NCI-H2227 treated with DMSO at 0.1 percent for 48 hours (cell line): ENCODE data around the gene DDA1.

Source experiments
- DNase-seq: peaks from one replicate; lab custom pipeline; 2025; lab: John Stamatoyannopoulos, UW

The DDA1 gene

DNA sequence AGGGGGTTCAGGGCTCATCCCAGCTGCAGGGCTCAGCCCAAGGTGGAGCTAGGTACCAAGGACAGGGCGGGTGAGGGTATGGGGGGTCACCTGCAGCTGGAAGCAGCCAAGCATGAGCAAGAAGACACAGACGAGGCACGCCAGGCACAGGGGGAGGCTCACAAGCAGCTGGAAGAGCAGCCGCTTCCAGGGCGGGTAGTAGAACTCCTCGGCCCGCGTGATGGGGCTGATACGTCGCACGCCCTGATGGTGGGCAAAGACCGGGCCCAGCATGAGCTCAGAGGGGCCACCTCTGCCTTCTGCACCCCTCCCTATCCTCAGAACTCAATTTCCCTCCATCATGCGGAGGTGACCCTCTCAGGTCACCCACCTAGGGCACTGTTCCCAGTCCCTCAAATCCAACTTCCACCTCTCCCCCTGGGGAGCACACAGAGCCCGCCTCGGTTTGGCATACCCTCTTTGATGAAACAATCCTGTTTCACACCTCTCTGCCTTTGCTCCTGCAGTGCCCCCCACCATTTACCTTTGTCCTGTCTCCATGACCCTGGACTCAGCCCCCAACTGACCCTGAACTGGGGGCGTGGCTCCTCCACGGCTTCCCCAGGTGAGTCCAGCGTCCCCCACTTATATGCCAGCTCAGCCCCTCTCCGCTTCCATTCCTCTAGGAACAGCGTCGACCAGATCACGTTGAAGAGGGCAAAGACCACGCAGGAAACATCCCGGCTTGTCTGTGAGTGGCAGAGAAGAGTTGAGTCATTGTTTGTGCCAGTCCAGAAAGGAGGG lies 21.1 kb downstream of the DDA1 start:
- DNase-seq, result no peak

DNA sequence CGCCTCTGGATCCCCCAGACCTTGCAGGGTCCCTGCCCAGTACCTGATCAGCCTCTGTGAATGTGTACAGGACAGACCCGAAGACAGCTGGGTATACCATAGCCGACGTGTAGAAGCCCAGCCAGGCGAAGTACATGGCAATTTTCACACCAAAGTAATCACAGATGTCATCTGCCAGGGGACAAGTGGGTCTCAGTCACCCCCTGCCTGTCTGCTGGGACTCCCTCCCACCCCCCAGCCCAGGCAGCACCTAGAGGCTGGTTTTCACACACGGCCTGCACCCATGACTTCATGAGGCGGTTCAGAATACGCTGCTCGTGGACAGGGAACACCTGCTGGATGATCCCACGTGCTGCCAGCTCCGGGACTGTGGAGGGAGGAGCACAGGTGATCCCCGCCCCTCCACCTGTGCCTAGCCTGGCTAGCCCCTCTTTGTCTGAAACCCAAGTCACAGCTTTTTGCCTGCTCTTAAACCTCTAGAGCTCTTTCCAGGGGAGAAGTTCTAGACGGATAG lies 21.7 kb downstream of the DDA1 start:
- DNase-seq, result no peak

DNA sequence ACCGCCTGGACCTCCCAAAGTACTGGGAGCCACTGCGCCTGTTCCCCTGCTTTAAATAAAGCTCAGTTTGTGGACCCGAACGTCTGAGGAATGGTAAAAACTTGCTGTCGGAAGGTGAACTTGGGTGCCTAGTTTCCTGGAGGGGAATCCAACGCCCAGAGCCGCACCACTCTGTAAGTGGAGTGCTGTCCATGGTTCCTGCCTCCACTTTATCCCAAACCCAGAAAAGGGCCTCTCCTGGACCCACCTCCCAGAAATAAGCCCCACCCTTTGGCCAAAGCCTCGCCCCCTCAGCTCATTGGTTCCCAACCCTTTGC lies 23.0 kb downstream of the DDA1 start:
- DNase-seq, result no peak

DNA sequence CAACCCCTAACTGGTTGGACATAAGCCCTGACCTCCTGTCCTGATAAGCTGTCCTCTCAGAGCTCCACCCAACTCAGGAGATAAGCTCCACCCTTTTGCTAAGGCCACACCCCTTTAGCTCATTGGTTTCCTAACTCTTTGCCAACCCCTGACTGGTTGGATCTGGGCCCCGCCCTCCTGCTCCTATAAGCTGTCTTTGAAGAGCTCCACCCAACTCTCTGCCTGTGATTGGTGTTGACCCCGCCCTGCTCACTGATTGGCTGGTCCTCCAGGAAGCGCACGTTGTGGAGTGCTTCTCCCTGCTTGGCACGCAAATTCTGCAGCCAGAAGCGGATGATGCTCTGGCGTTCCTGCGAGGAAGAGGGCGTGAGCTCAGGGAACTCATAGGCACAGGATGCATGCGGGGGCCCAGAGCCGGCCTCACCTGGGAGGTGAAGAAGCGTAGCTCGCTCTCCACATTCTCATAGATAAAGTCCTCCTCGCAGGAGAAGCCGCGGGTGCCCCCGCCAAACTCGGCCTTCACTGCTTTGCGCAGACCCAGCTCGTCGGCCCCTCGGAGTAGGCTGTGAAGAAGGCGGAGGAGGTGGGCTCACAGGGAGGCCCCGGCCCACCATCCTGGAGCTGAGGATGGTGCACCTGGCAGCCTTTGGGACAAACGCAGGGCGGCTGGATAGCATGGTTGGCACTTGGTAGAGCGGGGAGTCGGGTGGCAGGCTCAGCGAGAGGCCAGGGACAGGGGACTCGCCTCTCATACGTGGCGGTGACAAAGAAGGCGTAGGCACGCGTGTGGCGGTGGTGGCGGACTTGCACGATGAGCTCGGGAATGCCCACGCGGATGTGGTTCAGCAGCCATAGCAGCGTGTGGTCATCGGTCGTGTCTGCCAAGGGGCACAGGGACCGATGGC lies 23.6 kb downstream of the DDA1 start:
- DNase-seq, result no peak

DNA sequence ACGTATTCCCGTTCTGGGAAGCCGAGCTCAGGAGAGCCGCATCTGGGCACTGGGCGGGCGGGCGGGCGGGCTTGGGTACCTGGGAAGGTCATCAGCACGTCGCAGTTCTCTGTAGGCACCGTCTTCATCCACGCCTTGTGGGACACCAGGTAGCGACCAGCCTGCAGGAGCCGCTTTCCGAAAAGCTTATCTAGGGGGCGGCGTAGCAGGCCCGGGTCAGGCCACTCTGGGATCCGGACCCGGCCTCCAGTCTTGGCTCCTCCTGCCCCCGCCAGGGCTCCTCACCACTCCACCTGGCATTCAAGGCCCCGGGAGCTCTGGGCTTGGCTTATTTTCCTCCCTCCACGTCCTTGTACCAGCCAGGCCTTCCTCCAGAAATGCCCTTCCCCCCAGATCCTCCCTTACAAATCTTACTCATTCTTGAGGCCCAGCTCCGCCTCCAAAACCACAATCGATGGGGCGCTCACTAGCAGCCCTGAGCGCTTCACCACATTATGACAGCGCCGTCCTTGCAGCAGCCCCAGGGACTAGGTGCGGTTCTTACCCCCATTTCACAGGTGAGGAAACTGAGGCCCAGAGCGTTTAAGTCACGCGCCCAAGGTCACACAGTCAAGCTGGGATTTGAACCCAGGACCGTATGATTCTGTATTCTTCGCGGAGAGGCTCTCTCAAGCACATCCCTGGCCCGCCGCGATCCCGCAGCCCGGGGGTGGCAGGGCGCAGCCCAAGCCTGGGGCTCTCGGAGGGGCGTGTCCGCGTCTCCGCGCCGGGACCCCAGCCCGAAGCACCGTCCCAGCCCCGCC lies 24.4 kb downstream of the DDA1 start:
- DNase-seq, result no peak

DNA sequence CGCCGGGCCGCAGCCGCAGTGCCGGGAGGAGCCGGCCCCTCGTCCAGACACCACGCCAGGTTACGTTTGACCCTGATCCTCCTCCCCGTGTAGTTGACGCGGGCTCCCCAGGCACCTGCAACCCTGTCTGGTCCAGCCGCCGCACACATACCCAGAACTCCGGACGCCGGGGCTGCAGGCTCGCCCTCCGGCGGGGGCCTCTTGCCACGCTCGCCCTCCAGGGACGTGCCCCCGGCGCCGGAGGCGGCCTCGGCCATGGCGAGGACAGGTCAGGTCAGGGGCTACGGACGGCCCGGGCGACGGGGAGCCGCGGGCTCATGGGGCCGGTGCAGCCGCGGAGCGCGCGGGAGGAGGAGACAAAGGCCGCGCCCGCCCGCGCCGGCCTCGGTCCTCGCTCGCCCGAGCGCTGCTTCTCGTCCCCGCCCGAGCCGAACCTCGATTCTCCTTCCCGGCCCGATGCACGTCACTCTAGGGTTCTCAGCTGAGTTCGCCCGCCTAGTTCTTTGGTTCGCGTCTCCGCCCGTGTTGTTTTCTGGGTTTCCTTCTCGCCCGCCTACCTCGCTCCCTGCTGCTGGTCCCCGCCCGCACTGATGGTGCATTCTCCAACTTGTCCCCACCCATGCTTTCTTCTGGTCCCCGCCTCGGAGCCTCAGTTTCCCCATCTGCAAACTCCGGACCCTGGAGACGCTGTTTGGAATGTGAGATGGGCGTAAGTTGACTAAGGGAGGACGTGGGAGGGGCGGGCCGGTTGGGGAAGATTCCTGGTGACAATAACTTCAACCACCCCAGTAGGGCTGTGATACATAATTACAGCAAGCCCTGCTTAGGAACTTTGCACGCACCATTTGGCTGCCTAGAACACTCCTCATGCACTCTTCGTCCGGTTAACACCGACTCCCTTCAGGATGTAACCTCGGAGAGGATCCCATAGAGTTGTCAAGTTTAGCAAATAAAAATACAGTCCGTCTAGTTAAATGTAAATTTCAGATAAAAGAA lies 25.3 kb downstream of the DDA1 start, which contains the start of gene ANO8:
TSS of gene ANO8 (minus strand) at position 442 of the 996 bp plus-strand sequence. CDS start at position 257, 185 bp downstream.
- DNase-seq, result peak; percentile 74

DNA sequence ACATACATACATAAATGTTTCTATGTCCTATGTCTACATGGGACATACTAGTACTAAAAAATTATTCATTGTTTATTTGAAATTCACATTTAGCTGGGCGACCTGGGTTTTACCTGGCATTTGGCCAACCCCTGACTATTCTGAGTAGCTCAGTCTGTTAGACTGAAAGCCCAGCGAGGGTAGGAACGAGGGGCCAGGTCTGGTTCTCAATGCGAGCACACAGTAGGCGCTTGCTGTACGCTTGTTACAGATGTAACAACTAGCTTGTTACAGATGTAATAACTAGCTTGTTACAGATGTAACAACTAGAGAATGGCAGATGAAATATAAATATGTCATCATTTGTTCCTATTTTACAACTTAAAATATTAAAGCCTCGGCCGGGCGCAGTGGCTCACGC lies 26.2 kb downstream of the DDA1 start:
- no peak for DNase-seq

DNA sequence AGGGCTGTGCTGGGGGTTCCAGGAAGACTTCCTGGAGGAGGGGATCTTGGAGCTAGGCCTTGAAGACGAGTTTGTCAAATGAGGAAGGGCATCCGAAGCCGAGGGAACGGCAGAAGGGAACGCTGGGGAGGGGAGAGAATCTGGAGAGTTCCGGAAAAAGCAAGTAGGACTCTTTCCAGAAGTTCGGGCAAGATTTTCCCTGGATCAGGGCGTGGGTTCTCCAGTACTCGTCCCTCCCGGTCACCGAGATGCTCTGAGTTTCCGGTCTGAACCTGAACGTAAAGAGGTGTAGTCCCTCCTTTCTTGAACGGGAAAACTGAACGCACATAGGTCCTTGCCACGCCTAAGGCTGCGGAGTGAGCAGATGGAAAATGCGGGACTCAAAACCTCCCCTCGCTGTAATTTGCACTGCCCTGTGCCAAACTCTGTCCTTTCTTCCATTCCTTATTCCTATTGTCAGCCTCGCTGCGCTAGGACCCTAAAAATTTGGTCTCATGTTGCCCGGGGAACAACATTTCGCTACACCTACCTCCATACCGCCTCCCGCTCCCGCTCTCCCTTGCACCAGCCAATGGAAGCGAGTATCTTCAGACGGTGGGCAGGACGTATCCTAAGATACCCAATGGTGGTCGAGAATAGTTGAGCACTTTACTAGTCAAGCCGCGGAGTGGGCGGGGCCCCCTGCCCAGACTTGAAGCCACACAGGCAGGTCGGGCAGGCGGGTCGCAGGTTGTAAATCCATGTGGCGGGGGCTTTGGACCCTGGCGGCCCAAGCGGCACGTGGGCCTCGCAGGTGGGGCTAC lies 27.7 kb downstream of the DDA1 start, which contains the start of gene GTPBP3:
TSS of gene GTPBP3 (plus strand) at position 682 of the 803 bp plus-strand sequence. CDS start at position 741, 59 bp downstream.
- DNase-seq, result peak; percentile 86

DNA sequence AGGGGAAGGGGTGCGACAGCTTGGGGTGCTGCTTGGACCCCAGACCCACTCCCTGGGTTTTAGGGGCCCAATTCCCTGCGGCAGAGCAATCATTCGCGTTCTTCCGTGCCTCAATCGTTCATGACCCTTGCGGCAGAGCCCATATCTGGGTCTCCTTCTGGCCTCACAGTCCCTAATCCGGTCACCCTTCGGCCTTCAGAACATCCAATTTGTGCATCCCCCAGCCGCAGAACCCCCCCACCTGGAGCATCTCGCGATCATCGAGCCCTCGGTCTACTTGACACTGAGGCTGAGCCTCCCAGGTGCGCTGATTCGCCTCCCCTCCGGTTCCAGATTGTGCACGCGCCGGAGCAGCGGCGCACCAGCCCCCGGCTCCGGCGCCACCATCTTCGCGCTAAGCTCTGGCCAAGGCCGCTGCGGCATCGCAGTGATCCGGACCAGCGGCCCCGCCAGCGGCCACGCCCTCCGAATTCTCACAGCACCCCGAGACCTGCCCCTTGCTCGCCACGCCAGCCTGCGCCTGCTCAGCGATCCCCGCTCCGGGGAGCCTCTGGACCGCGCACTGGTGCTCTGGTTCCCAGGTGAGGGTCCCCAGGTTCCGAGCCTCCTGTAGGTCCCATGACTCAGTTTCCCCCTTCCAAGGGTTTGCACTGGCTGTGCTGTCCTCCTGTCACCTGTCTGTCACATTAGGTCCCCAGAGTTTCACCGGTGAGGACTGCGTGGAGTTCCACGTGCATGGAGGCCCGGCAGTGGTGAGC lies 28.5 kb downstream of the DDA1 start:
- no peak for DNase-seq

DNA sequence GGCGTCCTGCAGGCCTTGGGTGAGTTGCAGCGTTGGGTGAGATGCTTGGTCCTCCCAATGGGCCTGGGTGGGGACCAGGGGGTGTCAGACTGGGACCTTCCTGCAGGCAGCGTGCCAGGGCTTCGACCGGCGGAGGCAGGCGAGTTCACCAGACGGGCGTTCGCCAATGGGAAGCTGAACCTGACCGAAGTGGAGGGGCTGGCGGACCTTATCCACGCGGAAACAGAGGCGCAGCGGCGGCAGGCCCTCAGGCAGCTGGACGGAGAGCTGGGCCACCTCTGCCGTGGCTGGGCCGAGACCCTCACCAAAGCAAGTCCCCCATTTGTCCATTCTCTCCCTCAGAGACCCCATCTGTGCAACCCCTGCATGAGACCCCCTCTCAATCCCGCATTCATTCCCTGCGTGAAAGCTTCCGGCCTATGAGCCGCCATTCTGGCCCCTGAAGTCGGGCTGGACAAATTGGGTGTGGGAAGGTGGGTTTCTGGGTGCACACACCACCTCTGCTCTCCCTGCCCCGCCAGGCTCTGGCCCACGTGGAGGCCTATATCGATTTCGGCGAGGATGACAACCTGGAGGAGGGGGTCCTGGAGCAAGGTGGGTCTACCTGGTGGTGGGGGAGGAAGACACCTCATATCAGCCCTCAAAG lies 29.2 kb downstream of the DDA1 start:
- DNase-seq, result no peak

DNA sequence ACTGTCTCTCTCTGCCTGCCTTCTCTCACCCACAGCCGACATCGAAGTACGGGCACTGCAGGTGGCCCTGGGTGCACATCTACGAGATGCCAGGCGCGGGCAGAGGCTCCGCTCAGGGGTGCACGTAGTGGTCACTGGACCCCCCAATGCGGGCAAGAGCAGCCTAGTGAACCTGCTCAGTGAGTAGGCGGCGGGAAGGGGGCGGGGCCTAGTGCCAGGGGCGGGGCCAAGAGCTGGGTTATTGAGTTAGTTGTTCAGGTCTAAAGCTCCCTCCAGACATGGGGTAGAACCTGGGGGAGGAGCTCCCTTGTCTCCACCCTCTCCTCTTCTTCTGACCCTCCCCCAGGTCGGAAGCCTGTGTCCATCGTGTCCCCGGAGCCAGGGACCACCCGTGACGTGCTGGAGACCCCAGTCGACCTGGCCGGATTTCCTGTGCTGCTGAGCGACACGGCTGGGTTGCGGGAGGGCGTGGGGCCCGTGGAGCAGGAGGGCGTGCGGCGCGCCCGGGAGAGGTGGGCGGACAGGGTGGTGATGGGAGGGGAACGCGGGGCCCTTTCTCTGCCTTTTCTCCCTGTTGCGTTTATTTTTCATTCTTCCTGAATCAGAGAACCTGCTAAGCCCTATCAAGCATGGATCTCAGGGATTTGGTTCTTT lies 29.9 kb downstream of the DDA1 start:
- no peak for DNase-seq

DNA sequence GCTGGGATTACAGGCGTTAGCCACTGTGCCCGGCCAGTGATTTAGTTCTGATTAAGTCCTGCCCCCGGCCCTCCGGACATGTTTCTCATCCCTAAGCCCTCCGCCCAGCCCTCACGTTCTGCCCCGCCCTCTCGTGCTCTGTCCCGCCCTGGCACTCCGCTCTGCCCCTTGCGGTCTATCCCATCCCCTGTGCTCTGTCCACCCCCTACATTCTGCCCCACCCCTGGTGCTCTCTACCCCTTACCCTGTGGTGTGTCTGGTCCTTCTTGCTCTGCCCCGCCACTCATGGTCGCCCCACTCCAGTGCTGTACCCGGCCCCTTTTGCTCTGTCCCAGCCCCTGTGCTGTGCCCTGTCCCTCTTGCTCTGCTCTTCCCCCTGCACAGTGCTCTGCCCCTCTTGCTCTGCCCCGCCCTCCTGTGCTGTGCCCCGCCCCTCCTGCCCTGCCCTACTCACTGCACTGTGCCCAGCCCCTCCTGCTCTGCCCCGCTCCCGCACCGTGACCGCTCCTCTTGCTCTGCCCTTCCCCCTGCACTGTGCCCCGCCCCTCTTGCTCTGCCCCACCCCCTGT lies 31.0 kb downstream of the DDA1 start:
- DNase-seq, result no peak

DNA sequence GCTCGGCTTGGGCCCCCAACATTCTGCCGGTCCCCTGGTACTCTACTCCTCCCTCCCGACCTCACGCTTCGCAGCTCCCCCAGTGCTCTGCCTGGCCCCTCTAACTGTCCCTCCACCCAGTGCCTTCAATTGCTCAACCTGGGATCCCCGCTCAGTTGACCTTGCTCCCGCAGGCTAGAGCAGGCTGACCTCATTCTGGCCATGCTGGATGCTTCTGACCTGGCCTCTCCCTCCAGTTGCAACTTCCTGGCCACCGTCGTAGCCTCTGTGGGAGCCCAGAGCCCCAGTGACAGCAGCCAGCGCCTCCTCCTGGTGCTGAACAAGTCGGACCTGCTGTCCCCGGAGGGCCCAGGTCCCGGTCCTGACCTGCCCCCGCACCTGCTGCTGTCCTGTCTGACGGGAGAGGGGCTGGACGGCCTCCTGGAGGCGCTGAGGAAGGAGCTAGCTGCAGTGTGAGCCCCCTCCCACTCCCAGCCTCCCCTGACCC lies 31.6 kb downstream of the DDA1 start:
- DNase-seq, result no peak

DNA sequence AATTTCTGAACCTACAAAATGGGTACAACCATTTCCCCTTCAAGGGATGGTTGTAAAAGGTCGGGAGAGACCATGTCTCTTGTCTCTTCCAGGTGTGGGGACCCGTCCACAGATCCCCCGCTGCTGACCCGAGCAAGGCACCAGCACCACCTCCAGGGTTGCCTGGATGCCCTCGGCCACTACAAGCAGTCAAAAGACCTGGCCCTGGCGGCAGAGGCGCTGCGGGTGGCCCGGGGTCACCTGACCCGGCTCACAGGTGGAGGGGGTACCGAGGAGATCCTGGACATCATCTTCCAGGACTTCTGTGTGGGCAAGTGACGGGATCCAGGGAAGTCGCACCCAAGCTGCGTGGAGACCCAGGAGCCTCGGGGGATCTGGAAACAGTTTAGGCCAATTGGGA lies 32.0 kb downstream of the DDA1 start:
- DNase-seq, result no peak

DNA sequence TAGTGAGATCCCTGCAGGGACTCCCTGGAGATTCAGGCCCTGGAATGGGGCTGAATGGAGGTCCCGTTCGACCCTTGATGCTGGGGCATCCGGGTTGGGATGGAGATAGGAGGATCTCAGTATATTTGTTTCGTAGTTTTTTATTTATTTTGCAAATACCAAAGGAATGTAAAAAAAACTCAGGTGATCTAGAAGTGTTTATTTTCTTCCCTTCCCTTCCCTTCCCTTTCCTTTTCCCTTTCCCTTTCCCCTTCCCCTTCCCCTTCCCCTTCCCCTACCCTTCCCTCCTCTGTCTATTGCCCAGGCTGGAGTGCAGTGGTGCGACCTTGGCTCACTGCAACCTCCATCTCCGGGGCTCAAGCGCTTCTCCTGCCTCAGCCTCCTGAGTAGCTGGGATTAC lies 32.5 kb downstream of the DDA1 start:
- no peak for DNase-seq

DNA sequence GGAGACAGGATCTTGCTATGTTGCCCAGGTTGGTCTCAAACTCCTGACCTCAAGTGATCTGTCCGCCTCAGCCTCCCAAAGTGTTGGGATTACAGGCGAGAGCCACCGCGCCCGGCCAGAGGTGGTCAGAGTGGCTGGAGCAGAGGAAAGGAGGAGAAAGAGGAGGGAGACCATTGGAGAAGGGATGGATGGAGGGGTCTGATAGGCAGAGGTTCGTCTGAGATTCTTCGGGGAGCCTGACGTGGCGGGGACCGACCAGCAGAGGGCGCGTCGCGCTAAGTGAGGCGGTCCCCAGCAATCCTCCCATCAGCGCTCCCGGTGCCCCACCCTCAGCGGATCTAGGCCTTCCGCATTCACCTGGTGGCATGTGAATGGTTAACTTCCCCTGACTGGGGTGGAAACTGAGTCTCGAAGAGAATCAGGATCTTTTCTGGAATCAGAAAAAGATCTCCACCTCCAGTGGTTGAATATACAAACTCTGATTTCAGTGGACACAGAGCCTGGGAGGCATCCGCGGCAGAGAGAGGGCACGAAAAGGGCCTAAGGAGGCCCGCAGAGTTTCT lies 36.8 kb downstream of the DDA1 start:
- peak; percentile 24 for DNase-seq

DNA sequence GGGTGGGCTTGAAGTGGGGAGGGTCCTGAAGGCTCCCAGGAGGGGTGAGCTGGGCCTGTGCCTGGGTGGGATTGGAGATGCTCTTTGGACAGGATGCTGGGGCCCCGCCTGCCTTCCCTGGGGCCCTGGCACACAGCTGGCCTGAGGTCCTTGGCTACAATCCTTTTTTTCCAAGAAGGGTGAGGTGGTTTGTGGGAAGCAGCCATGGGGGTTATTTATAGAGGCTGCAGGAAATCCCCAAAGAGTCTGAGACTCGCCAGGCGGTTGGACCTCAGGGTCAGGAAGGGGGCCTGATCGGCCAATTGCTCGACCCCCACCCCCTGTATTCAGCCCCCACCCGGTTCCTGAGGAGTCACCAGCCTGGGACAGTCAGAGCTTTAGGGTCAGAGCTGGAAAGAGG lies 38.0 kb downstream of the DDA1 start:
- DNase-seq, result no peak
